Activated CD4-positive, CD25-positive, alpha-beta regulatory T cell treated with anti-CD3 and anti-CD28 coated beads, Interleukin-2, amount 50 U/mL, for 24 hours (primary cell): ENCODE measurements around the gene HS3ST4.
"Not testable (repeated sequence)": the region's sequence is repeated elsewhere in the genome, so short reads cannot be mapped to it uniquely, and the experiment has no call there.

ENCODE experiments used
- ATAC-seq, 2 donors: fragments of 150-1000 bp; cut with Tn5 transposase; one replicate each; pipeline ENCODE4 v1.10.0; 2021; ENCODE audit warnings: mild to moderate bottlenecking in 1 of 2, moderate library complexity in 1 of 2

HS3ST4 gene

GRCh38 chr16:26015776-26016175 is 324.0 kb downstream of the HS3ST4 start:
- no peak for ATAC-seq

- ATAC-seq = no peak
Measured at GRCh38 chr16:26016989-26017388, 325.2 kb downstream of the HS3ST4 start.

GRCh38 chr16:26019381-26020242 is 327.9 kb downstream of the HS3ST4 start:
- no peak for ATAC-seq

GRCh38 chr16:26026709-26027450 is 335.1 kb downstream of the HS3ST4 start:
- no peak for ATAC-seq

- no peak for ATAC-seq
Measured at GRCh38 chr16:26031286-26031685, 339.5 kb downstream of the HS3ST4 start.

GRCh38 chr16:26032661-26033060 is 340.9 kb downstream of the HS3ST4 start:
- not testable (repeated sequence) for ATAC-seq

- no peak for ATAC-seq
Measured at GRCh38 chr16:26041952-26042668, 350.4 kb downstream of the HS3ST4 start.

- ATAC-seq = no peak
Measured at GRCh38 chr16:26050472-26050871, 358.7 kb downstream of the HS3ST4 start.

GRCh38 chr16:26051063-26051462 is 359.3 kb downstream of the HS3ST4 start:
- no peak for ATAC-seq

- ATAC-seq = no peak
Measured at GRCh38 chr16:26053889-26054288, 362.1 kb downstream of the HS3ST4 start.

- no peak for ATAC-seq
Measured at GRCh38 chr16:26058326-26058725, 366.6 kb downstream of the HS3ST4 start.

- no peak for ATAC-seq
Measured at GRCh38 chr16:26070302-26071100, 378.7 kb downstream of the HS3ST4 start.

- no peak for ATAC-seq
Measured at GRCh38 chr16:26071101-26071866, 379.5 kb downstream of the HS3ST4 start.

- ATAC-seq = no peak
Measured at GRCh38 chr16:26078716-26079355, 387.1 kb downstream of the HS3ST4 start.

- no peak for ATAC-seq
Measured at GRCh38 chr16:26087091-26087490, 395.3 kb downstream of the HS3ST4 start.

- no peak for ATAC-seq
Measured at GRCh38 chr16:26091511-26091910, 399.8 kb downstream of the HS3ST4 start.

GRCh38 chr16:26098206-26098605 is 406.4 kb downstream of the HS3ST4 start:
- ATAC-seq = not testable (repeated sequence)

- no peak for ATAC-seq
Measured at GRCh38 chr16:26102369-26102768, 410.6 kb downstream of the HS3ST4 start.

- no peak for ATAC-seq
Measured at GRCh38 chr16:26108836-26109505, 417.2 kb downstream of the HS3ST4 start.

GRCh38 chr16:26111900-26112299 is 420.1 kb downstream of the HS3ST4 start:
- no peak for ATAC-seq

GRCh38 chr16:26118575-26118974 is 426.8 kb downstream of the HS3ST4 start:
- ATAC-seq = no peak
